Left ventricle myocardium inferior (tissue), 1 donor: ENCODE data around the gene FAM222B. TPM values are rescaled to one million over a fixed set of nuclear protein-coding genes. Genes with fewer than 3 reads are reported as not detected.

Source experiments
- microRNA-seq: library from miRNA; unstranded; fragments of <30 nt; microRNA quantifications from one replicate; pipeline ENCODE4 v1.2.0, GENCODE V29; 2020
- total RNA-seq: library from RNA; stranded (reverse); fragmentation: NEBNext Ultra II Directional; extraction: Animal tissue kit (Norgen Biotek cat#: 25700); gene quantifications from one replicate; pipeline ENCODE4 v1.2.1, GENCODE V29; 2021
- donor health status: DM: no; HTN: yes; CAD: no; lungs with severe emphysema.

Gene FAM222B
- total RNA-seq, 1 donor from 2014 or later, result 17.5 TPM

Small RNA genes within 50 kb of the gene (microRNA-seq; reads per million reads assigned to microRNA genes)
- not detected for gene MIR451B

Other genes with a start within 250 kb of the FAM222B start
- 1.0 TPM for gene SPAG5, start 243.8 kb downstream of the FAM222B start, total RNA-seq
- 6.7 TPM for gene RSKR, start 228.6 kb downstream of the FAM222B start, total RNA-seq
- gene BLTP2, start 197.6 kb downstream of the FAM222B start, total RNA-seq, result 71.3 TPM
- gene SDF2, start 180.9 kb downstream of the FAM222B start, total RNA-seq, result 34.0 TPM
- gene SUPT6H, start 180.6 kb downstream of the FAM222B start, total RNA-seq, result 44.8 TPM
- 1.3 TPM for gene PROCA1, start 130.9 kb downstream of the FAM222B start, total RNA-seq
- gene RAB34, start 124.9 kb downstream of the FAM222B start, total RNA-seq, result 13.1 TPM
- 840 TPM for gene RPL23A, start 122.8 kb downstream of the FAM222B start, total RNA-seq
- 3.1 TPM for gene TLCD1, start 116.6 kb downstream of the FAM222B start, total RNA-seq
- 1.4 TPM for gene NEK8, start 114.0 kb downstream of the FAM222B start, total RNA-seq
- gene TRAF4, start 98.8 kb downstream of the FAM222B start, total RNA-seq, result 3.5 TPM
- 35.4 TPM for gene ERAL1, start 12.2 kb upstream of the FAM222B start, total RNA-seq
- 84.2 TPM for gene FLOT2, start 54.9 kb upstream of the FAM222B start, total RNA-seq
- 3.1 TPM for gene DHRS13, start 60.3 kb upstream of the FAM222B start, total RNA-seq
- 17.2 TPM for gene PHF12, start 108.7 kb upstream of the FAM222B start, total RNA-seq
- gene SEZ6, start 163.2 kb upstream of the FAM222B start, total RNA-seq, result not detected
- gene PIPOX, start 200.4 kb upstream of the FAM222B start, total RNA-seq, result 0.60 TPM